Loucy (cell line): ENCODE data around the gene MAST4.

ENCODE experiments used
- CTCF ChIP-seq: fragments of 200-600 bp; sonication (generic); conservative IDR thresholded peaks from 2 replicates; pipeline ENCODE4 v1.5.1; 2014; ENCODE audit warnings: mild to moderate bottlenecking, antibody characterized with exemption, low read length
- EZH2phosphoT487 ChIP-seq: fragments of 200-600 bp; IDR thresholded peaks from 2 replicates; pipeline ENCODE4 v1.6.1; 2018; ENCODE audit warnings: antibody characterized with exemption, mild to moderate bottlenecking, moderate library complexity, borderline replicate concordance

- TF ChIP-seq CTCF (no peak), EZH2phosphoT487 (no peak)
These were observed 47.9 kb downstream of the MAST4 start for GRCh38 chr5:66644111-66644510.
